ENCODE data around the gene GREB1. TPM values are rescaled to one million over a fixed set of nuclear protein-coding genes. Genes with fewer than 3 reads are reported as not detected.
A peak's percentile ranks its signal among the peaks of the same experiment; 100 is the strongest.
"Not testable (repeated sequence)": the region's sequence is repeated elsewhere in the genome, so short reads cannot be mapped to it uniquely, and the experiment has no call there.

The GREB1 gene
- total RNA-seq, 1 experiment from 2014 or later, result 0.12 TPM

- Histone ChIP-seq H3K4me1 (no peaks in the 10 kb centered on the region), H3K9me3 (replicated peaks) (no peaks in the 10 kb centered on the region), H3K36me3 (no peaks in the 10 kb centered on the region), H3K27ac (no peak overlapping the region), H3K4me3 (no peak overlapping the region), H3K27me3 (no peaks in the 10 kb centered on the region; the same call in 1 of the 2 replicates)
- DNase-seq, result no peak
Observed at GRCh38 chr2:11646530-11646929, 112.7 kb downstream of the GREB1 start.

GRCh38 chr2:11647834-11648600 is 114.2 kb downstream of the GREB1 start:
- Histone ChIP-seq H3K27ac (no peak overlapping the region), H3K4me1 (no peaks in the 10 kb centered on the region), H3K36me3 (no peaks in the 10 kb centered on the region), H3K4me3 (no peak overlapping the region), H3K27me3 (no peaks in the 10 kb centered on the region; the same call in 1 of the 2 replicates), H3K9me3 (replicated peaks) (no peaks in the 10 kb centered on the region)
- no peak for DNase-seq

GRCh38 chr2:11649093-11649492 is 115.2 kb downstream of the GREB1 start:
- DNase-seq, result no peak
- Histone ChIP-seq H3K4me1 (no peaks in the 10 kb centered on the region), H3K4me3 (no peak overlapping the region), H3K36me3 (no peaks in the 10 kb centered on the region), H3K27me3 (no peaks in the 10 kb centered on the region; the same call in 1 of the 2 replicates), H3K27ac (no peak overlapping the region), H3K9me3 (replicated peaks) (no peaks in the 10 kb centered on the region)

GRCh38 chr2:11651856-11652548 is 118.2 kb downstream of the GREB1 start:
- no peak overlapping the region for H3K27ac ChIP-seq
- no peaks in the 10 kb centered on the region; the same call in 1 of the 2 replicates for H3K27me3 ChIP-seq
- no peaks in the 10 kb centered on the region for H3K4me1 ChIP-seq
- H3K9me3 ChIP-seq (replicated peaks), result no peaks in the 10 kb centered on the region; the same call in 1 of the 2 replicates
- no peak overlapping the region for H3K4me3 ChIP-seq
- H3K36me3 ChIP-seq, result no peaks in the 10 kb centered on the region
- DNase-seq, result no peak

GRCh38 chr2:11652553-11652952 is 118.7 kb downstream of the GREB1 start:
- H3K36me3 ChIP-seq, result no peaks in the 10 kb centered on the region
- DNase-seq, result no peak
- H3K4me3 ChIP-seq, result no peak overlapping the region
- H3K27ac ChIP-seq, result no peak overlapping the region
- no peaks in the 10 kb centered on the region for H3K4me1 ChIP-seq
- H3K9me3 ChIP-seq (replicated peaks), result no peaks in the 10 kb centered on the region; the same call in 1 of the 2 replicates
- no peaks in the 10 kb centered on the region; the same call in 1 of the 2 replicates for H3K27me3 ChIP-seq

GRCh38 chr2:11655495-11655894 is 121.7 kb downstream of the GREB1 start:
- peaks cover 14% of the 10 kb centered on the region for H3K4me1 ChIP-seq

GRCh38 chr2:11656252-11656651 is 122.4 kb downstream of the GREB1 start:
- H3K27me3 ChIP-seq, result no peaks in the 10 kb centered on the region
- peaks cover 14% of the 10 kb centered on the region for H3K4me1 ChIP-seq
- H3K36me3 ChIP-seq, result no peaks in the 10 kb centered on the region
- no peak overlapping the region for H3K4me3 ChIP-seq
- DNase-seq, result no peak
- H3K27ac ChIP-seq, result no peak overlapping the region
- H3K9me3 ChIP-seq (replicated peaks), result no peaks in the 10 kb centered on the region; the same call in 1 of the 2 replicates

More at GRCh38 chr2:11655495-11655894, 121.7 kb downstream of the GREB1 start:
- Histone ChIP-seq H3K27me3 (no peaks in the 10 kb centered on the region), H3K27ac (no peak overlapping the region), H3K36me3 (no peaks in the 10 kb centered on the region), H3K9me3 (replicated peaks) (no peaks in the 10 kb centered on the region; the same call in 1 of the 2 replicates), H3K4me3 (no peak overlapping the region)
- no peak for DNase-seq

- Histone ChIP-seq H3K27me3 (no peaks in the 10 kb centered on the region), H3K9me3 (replicated peaks) (no peaks in the 10 kb centered on the region; the same call in 1 of the 2 replicates), H3K27ac (no peak overlapping the region), H3K4me1 (peaks cover 14% of the 10 kb centered on the region), H3K4me3 (no peak overlapping the region), H3K36me3 (no peaks in the 10 kb centered on the region)
- no peak for DNase-seq
Observed at GRCh38 chr2:11656671-11657101, 122.8 kb downstream of the GREB1 start.

GRCh38 chr2:11657195-11657594 is 123.3 kb downstream of the GREB1 start:
- Histone ChIP-seq H3K9me3 (replicated peaks) (no peaks in the 10 kb centered on the region; the same call in 1 of the 2 replicates), H3K27me3 (no peaks in the 10 kb centered on the region), H3K27ac (no peak overlapping the region), H3K4me3 (no peak overlapping the region), H3K36me3 (no peaks in the 10 kb centered on the region), H3K4me1 (peaks cover 14% of the 10 kb centered on the region)
- DNase-seq, result no peak

GRCh38 chr2:11657646-11658045 is 123.8 kb downstream of the GREB1 start:
- H3K4me1 ChIP-seq, result peaks cover 14% of the 10 kb centered on the region
- H3K9me3 ChIP-seq (replicated peaks), result peaks cover 2% of the 10 kb centered on the region; the same call in 1 of the 2 replicates
- no peak overlapping the region for H3K4me3 ChIP-seq
- H3K27me3 ChIP-seq, result no peaks in the 10 kb centered on the region
- no peak overlapping the region for H3K27ac ChIP-seq
- no peaks in the 10 kb centered on the region for H3K36me3 ChIP-seq
- no peak for DNase-seq

GRCh38 chr2:11658208-11659114 is 124.6 kb downstream of the GREB1 start:
- peaks cover 7% of the 10 kb centered on the region; the same call in 1 of the 2 replicates for H3K9me3 ChIP-seq (replicated peaks)

GRCh38 chr2:11659115-11659475 is 125.2 kb downstream of the GREB1 start:
- peaks cover 7% of the 10 kb centered on the region; the same call in 1 of the 2 replicates for H3K9me3 ChIP-seq (replicated peaks)

More at GRCh38 chr2:11658208-11659114, 124.6 kb downstream of the GREB1 start:
- no peaks in the 10 kb centered on the region for H3K27me3 ChIP-seq
- no peak overlapping the region for H3K4me3 ChIP-seq
- no peak overlapping the region for H3K27ac ChIP-seq
- H3K4me1 ChIP-seq, result peaks cover 18% of the 10 kb centered on the region
- no peaks in the 10 kb centered on the region for H3K36me3 ChIP-seq
- no peak for DNase-seq

GRCh38 chr2:11659851-11660250 is 126.0 kb downstream of the GREB1 start:
- H3K36me3 ChIP-seq, result no peaks in the 10 kb centered on the region
- H3K9me3 ChIP-seq (replicated peaks), result peaks cover 7% of the 10 kb centered on the region; the same call in 1 of the 2 replicates
- H3K4me1 ChIP-seq, result peaks cover 20% of the 10 kb centered on the region
- H3K27me3 ChIP-seq, result no peaks in the 10 kb centered on the region
- H3K4me3 ChIP-seq, result no peak overlapping the region
- H3K27ac ChIP-seq, result no peak overlapping the region
- DNase-seq, result no peak

More at GRCh38 chr2:11659115-11659475, 125.2 kb downstream of the GREB1 start:
- Histone ChIP-seq H3K27me3 (no peaks in the 10 kb centered on the region), H3K4me1 (peaks cover 20% of the 10 kb centered on the region), H3K27ac (no peak overlapping the region), H3K4me3 (no peak overlapping the region), H3K36me3 (no peaks in the 10 kb centered on the region)
- DNase-seq, result peak; percentile 71 to 75

- not testable (repeated sequence) for H3K27ac ChIP-seq, H3K4me3 ChIP-seq
Observed at GRCh38 chr2:11660396-11660795, 126.6 kb downstream of the GREB1 start.

More at GRCh38 chr2:11660396-11660795, 126.6 kb downstream of the GREB1 start:
- not testable (repeated sequence) for H3K9me3 ChIP-seq (replicated peaks); DNase-seq; H3K27me3 ChIP-seq; H3K36me3 ChIP-seq
- H3K4me1 ChIP-seq, result peaks cover 20% of the 10 kb centered on the region
